GM12865 (cell line): ENCODE measurements around the gene SPRYD3.

Experiments
- DNase-seq: peaks from one replicate; pipeline ENCODE4 v3.0.0; 2010; ENCODE audit warnings: low read depth
- H3K4me3 ChIP-seq: 2 replicates; pipeline ENCODE4 v1.5.1; 2011; ENCODE audit warnings: mild to moderate bottlenecking, low read depth, low read length, control low read depth
- TF ChIP-seq, protein P1 (sequence below): IDR thresholded peaks from 2 replicates; pipeline ENCODE4 v1.5.1; 2011; ENCODE audit warnings: low read length, control low read depth, low read depth, inconsistent platforms; ENCODE audit not compliant: insufficient read depth; ENCODE audit errors: missing control alignments

SPRYD3 gene

DNA sequence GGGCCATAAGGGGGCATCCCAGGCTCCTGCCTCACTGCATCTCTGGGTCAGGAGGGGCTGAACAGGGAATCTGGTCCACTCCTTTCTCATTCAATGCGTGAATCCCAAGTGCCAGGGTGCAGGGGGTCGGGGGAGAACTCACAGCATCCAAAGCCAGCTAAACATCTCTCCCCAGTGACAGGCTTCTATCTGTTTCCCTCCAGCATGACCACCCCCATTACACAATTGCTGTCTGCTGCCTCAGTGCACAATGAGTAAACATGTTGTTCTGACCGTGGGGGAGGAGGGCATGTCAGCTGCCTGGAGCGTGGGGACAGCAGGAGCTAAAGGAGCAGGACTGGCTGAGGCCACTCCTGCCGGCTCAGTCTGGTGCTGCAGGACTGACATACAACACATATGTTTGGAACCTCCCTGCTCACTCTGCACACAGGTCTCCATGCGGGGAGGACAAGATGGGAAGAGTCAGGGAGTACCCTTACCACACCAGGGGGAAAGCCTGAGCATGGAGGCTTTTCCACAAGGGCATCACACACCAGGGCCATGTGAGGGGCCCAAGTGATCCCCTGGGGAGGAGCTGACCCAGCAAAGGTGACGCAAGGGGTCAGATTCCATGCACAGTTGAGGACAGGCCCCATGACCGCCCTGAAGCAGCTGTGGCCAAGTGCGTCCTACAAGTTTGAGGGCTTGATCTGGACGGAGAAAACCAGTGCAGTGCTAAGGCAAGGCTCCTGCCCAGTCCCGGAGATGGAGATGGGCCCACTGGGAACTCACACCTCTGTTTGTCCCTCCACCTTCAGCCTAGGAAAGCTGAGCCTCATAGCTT is 27.9 kb downstream of the SPRYD3 start:
- no peak overlapping the region for H3K4me3 ChIP-seq

DNA sequence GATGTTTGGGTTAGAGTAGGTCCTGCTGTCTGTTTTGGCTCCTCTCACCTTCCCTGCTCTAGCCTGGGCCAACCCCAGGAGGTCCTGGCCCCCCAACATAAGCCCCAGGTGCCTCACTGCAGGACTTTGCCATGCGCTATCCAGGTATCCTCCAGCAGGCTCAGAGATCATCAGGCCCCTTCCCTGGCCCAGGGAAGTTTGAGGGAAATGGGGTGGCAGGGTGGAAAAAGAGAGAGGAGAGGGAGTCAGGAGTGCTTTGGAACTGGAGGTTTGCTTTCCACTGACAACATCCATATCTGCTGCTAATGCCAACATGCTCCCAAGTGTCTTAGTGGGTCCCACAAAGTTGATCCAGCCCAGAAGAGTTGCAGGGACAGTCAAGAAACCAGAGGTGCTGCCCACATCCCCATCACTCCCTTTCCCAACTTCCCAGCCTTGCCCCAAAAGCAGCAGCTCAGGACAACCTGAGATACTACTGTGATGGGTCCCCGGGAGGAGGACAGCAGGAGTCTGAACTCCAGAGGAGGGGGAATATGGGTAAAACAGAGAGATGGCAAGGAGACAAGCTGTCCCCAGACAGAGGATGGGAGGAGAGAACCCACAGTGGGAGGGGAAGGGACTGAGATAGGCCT is 28.6 kb downstream of the SPRYD3 start:
- TF ChIP-seq, protein P1, sequence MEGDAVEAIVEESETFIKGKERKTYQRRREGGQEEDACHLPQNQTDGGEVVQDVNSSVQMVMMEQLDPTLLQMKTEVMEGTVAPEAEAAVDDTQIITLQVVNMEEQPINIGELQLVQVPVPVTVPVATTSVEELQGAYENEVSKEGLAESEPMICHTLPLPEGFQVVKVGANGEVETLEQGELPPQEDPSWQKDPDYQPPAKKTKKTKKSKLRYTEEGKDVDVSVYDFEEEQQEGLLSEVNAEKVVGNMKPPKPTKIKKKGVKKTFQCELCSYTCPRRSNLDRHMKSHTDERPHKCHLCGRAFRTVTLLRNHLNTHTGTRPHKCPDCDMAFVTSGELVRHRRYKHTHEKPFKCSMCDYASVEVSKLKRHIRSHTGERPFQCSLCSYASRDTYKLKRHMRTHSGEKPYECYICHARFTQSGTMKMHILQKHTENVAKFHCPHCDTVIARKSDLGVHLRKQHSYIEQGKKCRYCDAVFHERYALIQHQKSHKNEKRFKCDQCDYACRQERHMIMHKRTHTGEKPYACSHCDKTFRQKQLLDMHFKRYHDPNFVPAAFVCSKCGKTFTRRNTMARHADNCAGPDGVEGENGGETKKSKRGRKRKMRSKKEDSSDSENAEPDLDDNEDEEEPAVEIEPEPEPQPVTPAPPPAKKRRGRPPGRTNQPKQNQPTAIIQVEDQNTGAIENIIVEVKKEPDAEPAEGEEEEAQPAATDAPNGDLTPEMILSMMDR = no peak
- H3K4me3 ChIP-seq = no peak overlapping the region
- no peak for DNase-seq

More for the DNA sequence above, 27.9 kb downstream of the SPRYD3 start:
- no peak for DNase-seq
- TF ChIP-seq, protein P1 = no peak

DNA sequence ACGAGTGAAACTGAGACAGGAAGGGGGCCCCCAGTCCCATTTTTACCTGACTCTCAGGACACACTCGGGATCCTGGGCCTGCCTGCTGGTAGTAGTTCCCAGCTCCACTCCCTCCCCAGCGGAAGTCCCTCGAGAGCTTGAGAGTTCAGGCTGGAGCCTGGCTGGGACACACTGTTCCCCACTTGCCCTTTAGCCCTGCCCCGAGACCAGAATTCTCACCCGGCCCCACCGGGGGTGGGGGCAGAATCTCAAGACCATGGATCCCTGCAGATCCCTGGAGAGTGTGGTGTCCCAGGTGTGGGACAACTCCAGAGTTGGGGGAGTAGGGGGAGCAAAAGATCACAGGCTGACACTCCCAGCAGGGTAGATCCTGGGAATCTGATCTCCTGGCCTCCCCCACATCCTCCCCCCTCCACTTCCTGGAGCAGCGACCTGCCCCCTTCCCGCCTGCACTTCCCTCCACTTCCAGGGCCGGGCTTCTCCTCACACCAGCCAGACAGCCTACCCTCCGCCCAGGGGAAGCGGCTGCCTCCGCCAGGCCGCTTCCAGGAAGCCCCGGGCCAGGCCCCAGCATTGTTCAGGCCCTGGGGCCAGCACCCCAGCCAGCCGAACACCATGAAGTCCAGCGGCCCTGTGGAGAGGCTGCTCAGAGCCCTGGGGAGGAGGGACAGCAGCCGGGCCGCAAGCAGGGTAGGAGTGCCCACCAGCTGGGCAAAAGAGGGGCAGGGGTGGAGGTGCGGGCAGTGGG is 29.4 kb downstream of the SPRYD3 start, which contains the start of gene TNS2:
Gene TNS2 (plus strand): TSS at position 495 of the 748 bp plus-strand sequence. CDS start 121 bp downstream, at position 616.
- no peak for DNase-seq
- TF ChIP-seq, protein P1 = no peak
- H3K4me3 ChIP-seq = no peak within 1 kb of the TSS

DNA sequence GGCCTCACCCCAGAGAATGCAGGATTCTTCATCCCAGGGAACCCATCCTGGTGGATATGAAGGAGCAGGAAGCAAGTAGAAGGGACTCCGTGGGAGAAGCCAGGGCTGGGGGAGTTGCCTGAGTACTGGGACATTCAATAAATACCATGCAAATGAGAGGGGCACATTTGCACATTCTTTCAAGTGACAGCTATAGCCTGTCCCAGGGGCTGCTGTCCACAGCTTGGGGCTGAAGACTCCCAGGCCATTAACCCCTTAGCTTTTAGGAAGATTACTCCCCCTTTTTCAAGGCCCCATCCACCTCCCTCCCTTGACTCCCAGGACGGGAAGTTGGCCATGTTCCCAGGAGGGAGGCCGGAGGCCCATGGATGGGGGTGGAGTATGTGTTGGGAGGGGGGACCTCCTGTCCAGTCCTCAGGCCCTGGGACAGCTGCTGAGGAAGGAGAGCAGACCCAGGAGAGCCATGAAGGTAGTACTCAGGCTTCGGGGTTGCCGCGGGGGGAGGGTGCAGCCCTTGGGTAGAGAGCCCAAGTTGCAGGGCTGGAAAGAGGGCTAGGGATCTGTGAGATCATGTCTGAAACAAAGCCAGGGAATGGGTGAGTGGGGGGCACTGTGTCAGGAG is 30.3 kb downstream of the SPRYD3 start:
- TF ChIP-seq, protein P1 = no peak
- no peak overlapping the region for H3K4me3 ChIP-seq
- no peak for DNase-seq

DNA sequence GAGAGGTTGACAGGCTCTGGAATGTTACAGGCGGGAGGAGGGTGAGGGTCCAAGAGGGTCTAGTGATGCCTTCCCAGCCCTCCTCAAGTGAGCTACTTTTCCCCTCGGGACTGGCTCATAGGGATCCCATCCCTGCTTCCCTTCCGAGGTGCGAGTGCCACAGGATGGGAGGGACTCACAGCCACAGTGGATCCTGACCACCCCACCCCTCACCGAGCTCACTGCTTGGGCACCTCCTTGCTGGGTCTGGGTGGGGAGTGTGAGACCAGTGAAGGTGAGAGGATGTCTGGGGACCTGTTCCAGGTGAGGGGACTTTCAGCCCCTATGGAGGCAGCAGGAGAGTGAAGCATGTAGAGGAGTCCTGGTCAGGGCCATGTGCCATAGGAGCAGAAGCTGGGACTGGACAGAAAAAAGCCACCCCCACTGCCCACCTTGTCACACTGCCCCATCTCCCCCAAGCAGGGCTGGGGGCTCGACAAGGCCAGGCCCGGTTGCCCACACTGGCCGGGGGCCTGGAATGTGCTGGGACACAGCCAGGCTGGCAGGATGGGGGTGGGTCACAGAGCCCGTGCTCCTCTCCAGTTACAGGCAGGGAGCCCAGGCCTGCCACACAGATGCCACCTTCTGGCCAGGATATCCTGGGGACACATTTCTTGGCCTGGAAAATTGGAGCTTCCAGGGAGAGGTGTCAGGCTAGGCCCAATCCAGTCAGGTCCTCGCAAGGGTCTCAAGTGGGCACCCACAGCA is 31.0 kb downstream of the SPRYD3 start:
- no peak for DNase-seq
- no peak overlapping the region for H3K4me3 ChIP-seq
- TF ChIP-seq, protein P1 = no peak
